ENCODE measurements around the gene VWC2L. TPM values are rescaled to one million over a fixed set of nuclear protein-coding genes. Genes with fewer than 3 reads are reported as not detected.

The VWC2L gene
- not detected for total RNA-seq

- no peak within 1 kb of the TSS for H3K27ac Mint-ChIP-seq
- no peaks in the 10 kb centered on the region for H3K36me3 Mint-ChIP-seq
- peak in 1 of 2 donors; percentile 17 for DNase-seq (ENCODE audit: low spot score in 2 of 2)
- H3K9me3 Mint-ChIP-seq = peaks cover 0 to 7% of the 10 kb centered on the region in 2 donors
- no peak for ATAC-seq
These were observed at the start of gene VWC2L for GRCh38 chr2:214410918-214411554. TSS of gene VWC2L (plus strand) at chr2:214411054. CDS start at chr2:214414194, 3,140 bp downstream.

DNA sequence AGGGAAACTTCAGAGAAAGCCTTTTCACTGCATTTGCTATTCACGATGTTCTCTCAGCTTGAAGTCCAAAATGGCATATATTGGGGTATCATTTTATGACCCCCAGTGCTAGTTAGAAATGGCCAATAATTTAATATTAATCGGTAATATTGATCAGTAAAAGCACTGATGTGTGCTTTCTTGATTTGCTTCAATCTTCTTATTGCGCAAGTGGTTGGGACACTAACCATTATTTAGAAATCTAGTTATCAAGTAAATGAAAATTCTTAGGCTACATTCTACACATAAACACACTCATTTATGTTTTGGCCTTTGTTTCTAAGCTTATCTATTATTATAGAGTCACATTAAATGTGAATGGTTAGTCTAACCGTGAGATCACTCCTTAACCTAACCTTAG is 49.7 kb upstream of the VWC2L start:
- no peak for ATAC-seq
- Mint-ChIP-seq H3K9me3 (peaks cover 4 to 13% of the 10 kb centered on the region in 2 donors), H3K27ac (no peak overlapping the region), H3K36me3 (no peaks in the 10 kb centered on the region)
- no peak for DNase-seq (ENCODE audit: low spot score in 2 of 2)

- no peaks in the 10 kb centered on the region for H3K36me3 Mint-ChIP-seq
- ATAC-seq (no peak), DNase-seq (ENCODE audit: low spot score in 2 of 2) (no peak)
- no peaks in the 10 kb centered on the region for H3K9me3 Mint-ChIP-seq
- H3K27ac Mint-ChIP-seq = no peak overlapping the region
These were observed 45.3 kb upstream of the VWC2L start for GRCh38 chr2:214365549-214365948.

- no peaks in the 10 kb centered on the region for H3K9me3 Mint-ChIP-seq
- ATAC-seq = no peak
- no peaks in the 10 kb centered on the region for H3K36me3 Mint-ChIP-seq
- no peak overlapping the region for H3K27ac Mint-ChIP-seq
- DNase-seq (ENCODE audit: low spot score in 2 of 2) = no peak
These were observed 43.7 kb upstream of the VWC2L start for GRCh38 chr2:214367171-214367570.

GRCh38 chr2:214376618-214377285 is 34.1 kb upstream of the VWC2L start:
- Mint-ChIP-seq H3K9me3 (no peaks in the 10 kb centered on the region), H3K27ac (no peak overlapping the region), H3K36me3 (no peaks in the 10 kb centered on the region)
- DNase-seq (ENCODE audit: low spot score in 2 of 2) (no peak), ATAC-seq (no peak)

GRCh38 chr2:214377286-214377624 is 33.6 kb upstream of the VWC2L start:
- DNase-seq (ENCODE audit: low spot score in 2 of 2) (no peak), ATAC-seq (no peak)
- Mint-ChIP-seq H3K27ac (no peak overlapping the region), H3K9me3 (no peaks in the 10 kb centered on the region), H3K36me3 (no peaks in the 10 kb centered on the region)

- no peaks in the 10 kb centered on the region for H3K9me3 Mint-ChIP-seq
- ATAC-seq (no peak), DNase-seq (ENCODE audit: low spot score in 2 of 2) (no peak)
- H3K36me3 Mint-ChIP-seq = no peaks in the 10 kb centered on the region
- H3K27ac Mint-ChIP-seq = no peak overlapping the region
These were observed 32.3 kb upstream of the VWC2L start for GRCh38 chr2:214378455-214379103.

GRCh38 chr2:214379227-214379626 is 31.6 kb upstream of the VWC2L start:
- Mint-ChIP-seq H3K9me3 (no peaks in the 10 kb centered on the region), H3K27ac (no peak overlapping the region), H3K36me3 (no peaks in the 10 kb centered on the region)
- DNase-seq (ENCODE audit: low spot score in 2 of 2) (no peak), ATAC-seq (no peak)

GRCh38 chr2:214380681-214381080 is 30.2 kb upstream of the VWC2L start:
- Mint-ChIP-seq H3K9me3 (no peaks in the 10 kb centered on the region), H3K36me3 (no peaks in the 10 kb centered on the region), H3K27ac (no peak overlapping the region)
- ATAC-seq = no peak
- DNase-seq (ENCODE audit: low spot score in 2 of 2) = no peak

GRCh38 chr2:214382229-214382628 is 28.6 kb upstream of the VWC2L start:
- DNase-seq (ENCODE audit: low spot score in 2 of 2) (no peak), ATAC-seq (no peak)
- no peaks in the 10 kb centered on the region for H3K36me3 Mint-ChIP-seq
- no peaks in the 10 kb centered on the region for H3K9me3 Mint-ChIP-seq
- H3K27ac Mint-ChIP-seq = no peak overlapping the region

DNA sequence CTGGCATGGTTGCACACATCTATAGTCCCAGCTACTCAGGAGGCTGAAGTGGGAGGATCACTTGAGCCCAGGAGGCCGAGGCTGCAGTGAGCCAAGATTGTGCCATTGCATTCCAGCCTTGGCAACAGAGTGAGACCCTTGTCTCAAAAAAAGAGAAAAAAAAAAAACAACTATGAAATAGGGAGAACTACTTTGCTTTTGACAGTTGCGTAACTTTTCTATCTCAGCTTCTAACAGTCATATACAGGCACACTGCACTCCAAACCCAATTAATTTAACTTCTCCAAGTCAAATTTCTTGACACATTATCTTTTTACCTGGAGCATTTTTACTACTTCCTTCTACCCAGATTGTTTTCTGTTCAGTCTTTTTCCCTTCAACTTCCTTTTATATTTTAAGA is 24.1 kb upstream of the VWC2L start:
- Mint-ChIP-seq H3K27ac (no peak overlapping the region), H3K9me3 (no peaks in the 10 kb centered on the region), H3K36me3 (no peaks in the 10 kb centered on the region)
- no peak for DNase-seq (ENCODE audit: low spot score in 2 of 2)
- ATAC-seq = no peak

DNA sequence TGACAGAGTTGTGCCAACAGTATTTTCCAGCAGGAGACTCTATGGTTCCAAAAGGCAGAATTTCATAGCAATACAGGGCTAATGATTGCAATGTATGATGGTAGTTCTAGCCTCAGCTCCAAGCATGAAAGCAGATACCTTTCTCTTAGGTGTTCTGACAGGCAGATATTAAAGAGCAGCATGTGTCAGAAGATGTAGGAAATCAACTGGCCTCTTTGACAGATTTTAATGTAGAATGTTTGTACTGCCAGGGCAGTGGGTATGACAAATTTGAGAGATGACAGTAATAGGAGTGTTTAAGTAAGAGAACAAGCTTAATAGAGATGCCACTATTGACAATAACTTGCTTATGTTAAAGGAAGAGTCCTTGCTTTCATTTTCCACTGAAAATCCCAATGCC is 21.5 kb upstream of the VWC2L start:
- Mint-ChIP-seq H3K9me3 (no peaks in the 10 kb centered on the region), H3K27ac (no peak overlapping the region), H3K36me3 (no peaks in the 10 kb centered on the region)
- no peak for DNase-seq (ENCODE audit: low spot score in 2 of 2)
- no peak for ATAC-seq

- no peaks in the 10 kb centered on the region for H3K9me3 Mint-ChIP-seq
- H3K27ac Mint-ChIP-seq = no peak overlapping the region
- ATAC-seq (no peak), DNase-seq (ENCODE audit: low spot score in 2 of 2) (no peak)
- no peaks in the 10 kb centered on the region for H3K36me3 Mint-ChIP-seq
These were observed 17.1 kb upstream of the VWC2L start for GRCh38 chr2:214393796-214394195.

- ATAC-seq (no peak), DNase-seq (ENCODE audit: low spot score in 2 of 2) (no peak)
- Mint-ChIP-seq H3K9me3 (no peaks in the 10 kb centered on the region), H3K27ac (no peak overlapping the region), H3K36me3 (no peaks in the 10 kb centered on the region)
These were observed 15.8 kb upstream of the VWC2L start for GRCh38 chr2:214395040-214395439.

- no peaks in the 10 kb centered on the region for H3K9me3 Mint-ChIP-seq
- no peak overlapping the region for H3K27ac Mint-ChIP-seq
- H3K36me3 Mint-ChIP-seq = no peaks in the 10 kb centered on the region
- DNase-seq (ENCODE audit: low spot score in 2 of 2) (no peak), ATAC-seq (no peak)
These were observed 9.3 kb upstream of the VWC2L start for GRCh38 chr2:214401580-214401979.

- H3K9me3 Mint-ChIP-seq = peaks cover 0 to 7% of the 10 kb centered on the region in 2 donors
- H3K27ac Mint-ChIP-seq = no peak overlapping the region
- no peak for DNase-seq (ENCODE audit: low spot score in 2 of 2)
- no peak for ATAC-seq
- no peaks in the 10 kb centered on the region for H3K36me3 Mint-ChIP-seq
These were observed 602 bp upstream of the VWC2L start for GRCh38 chr2:214410128-214410775.

- DNase-seq (ENCODE audit: low spot score in 2 of 2) = no peak
- Mint-ChIP-seq H3K9me3 (peaks cover 0 to 7% of the 10 kb centered on the region in 2 donors), H3K27ac (no peak overlapping the region), H3K36me3 (no peaks in the 10 kb centered on the region)
- ATAC-seq = no peak
These were observed 1.8 kb downstream of the VWC2L start for GRCh38 chr2:214412679-214413078.
